ENCODE results near the gene GCK. TPM values are rescaled to one million over a fixed set of nuclear protein-coding genes. Genes with fewer than 3 reads are reported as not detected.

GCK gene
- total RNA-seq, 1 experiment from 2014 or later, result not detected

DNA sequence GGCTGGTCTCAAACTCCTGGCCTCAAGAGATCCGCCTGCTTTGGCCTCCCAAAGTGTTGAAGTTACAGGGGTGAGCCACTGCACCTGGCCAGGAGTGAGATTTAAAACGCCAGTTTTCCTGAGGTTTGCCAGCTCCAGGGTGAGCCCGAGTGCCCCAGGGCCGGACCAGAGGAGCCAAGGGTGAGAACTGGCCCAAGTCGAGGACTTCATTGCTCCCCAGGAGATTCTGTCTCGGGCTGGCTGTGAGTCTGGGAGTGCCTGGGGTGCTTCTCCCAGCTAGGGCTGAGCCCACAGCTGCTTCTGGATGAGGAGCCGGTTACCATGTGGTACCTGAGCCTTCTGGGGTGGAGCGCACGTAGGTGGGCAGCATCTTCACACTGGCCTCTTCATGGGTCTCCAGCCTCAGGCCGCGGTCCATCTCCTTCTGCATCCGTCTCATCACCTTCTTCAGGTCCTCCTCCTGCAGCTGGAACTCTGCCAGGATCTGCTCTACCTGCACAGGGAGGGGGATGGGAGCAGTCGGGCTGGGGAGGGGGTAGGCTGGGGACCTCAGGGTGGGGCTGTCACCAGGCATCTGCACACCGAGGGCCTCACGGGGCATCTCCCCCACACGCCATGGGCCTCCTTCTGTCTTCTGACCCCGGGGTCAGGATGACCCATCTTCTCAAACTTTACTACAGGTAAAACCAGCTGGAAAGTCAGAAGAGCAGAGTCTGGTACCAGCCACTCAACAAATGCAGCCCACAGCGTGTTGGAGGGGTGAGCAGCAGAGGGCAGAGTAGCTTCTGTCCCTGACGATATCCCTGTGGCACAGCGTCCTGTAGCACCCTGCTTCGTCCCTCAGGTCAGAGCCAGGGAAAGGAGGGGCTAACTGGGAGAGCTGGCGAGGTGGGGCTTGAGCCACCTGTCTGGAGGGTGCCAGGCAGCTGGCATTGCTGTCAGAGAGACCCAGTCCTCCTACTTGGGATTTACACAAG lies 36.0 kb downstream of the GCK start:
- Histone ChIP-seq H3K27me3 (no peaks in the 10 kb centered on the region; the same call in 1 of the 2 replicates), H3K9me3 (replicated peaks) (no peaks in the 10 kb centered on the region), H3K36me3 (no peaks in the 10 kb centered on the region), H3K4me1 (peaks cover 30% of the 10 kb centered on the region), H3K4me3 (no peak overlapping the region), H3K27ac (no peak overlapping the region)
- DNase-seq, result no peak

- Histone ChIP-seq H3K4me3 (no peak overlapping the region), H3K27ac (no peak overlapping the region), H3K4me1 (peaks cover 30% of the 10 kb centered on the region), H3K36me3 (no peaks in the 10 kb centered on the region), H3K9me3 (replicated peaks) (no peaks in the 10 kb centered on the region), H3K27me3 (no peaks in the 10 kb centered on the region; the same call in 1 of the 2 replicates)
- no peak for DNase-seq
These were observed 37.3 kb downstream of the GCK start for GRCh38 chr7:44151956-44152355.

- Histone ChIP-seq H3K36me3 (no peaks in the 10 kb centered on the region), H3K9me3 (replicated peaks) (no peaks in the 10 kb centered on the region), H3K4me1 (peaks cover 30% of the 10 kb centered on the region), H3K27ac (no peak overlapping the region), H3K4me3 (no peak overlapping the region), H3K27me3 (no peaks in the 10 kb centered on the region; the same call in 1 of the 2 replicates)
- no peak for DNase-seq
These were observed 38.0 kb downstream of the GCK start for GRCh38 chr7:44150966-44151941.

- H3K4me3 ChIP-seq, result no peak overlapping the region
- no peaks in the 10 kb centered on the region for H3K36me3 ChIP-seq
- H3K9me3 ChIP-seq (replicated peaks), result no peaks in the 10 kb centered on the region
- no peaks in the 10 kb centered on the region; the same call in 1 of the 2 replicates for H3K27me3 ChIP-seq
- peak; percentile 47 to 52 for DNase-seq
- H3K27ac ChIP-seq, result no peak overlapping the region
- peaks cover 30% of the 10 kb centered on the region for H3K4me1 ChIP-seq
These were observed 38.8 kb downstream of the GCK start for GRCh38 chr7:44150466-44150832.

GRCh38 chr7:44149571-44150465 lies 39.4 kb downstream of the GCK start:
- Histone ChIP-seq H3K4me1 (peaks cover 30% of the 10 kb centered on the region), H3K36me3 (no peaks in the 10 kb centered on the region), H3K4me3 (no peak overlapping the region), H3K27me3 (no peaks in the 10 kb centered on the region), H3K27ac (no peak overlapping the region), H3K9me3 (replicated peaks) (no peaks in the 10 kb centered on the region)
- peak in 1 of 2 experiments; percentile 38 for DNase-seq

DNA sequence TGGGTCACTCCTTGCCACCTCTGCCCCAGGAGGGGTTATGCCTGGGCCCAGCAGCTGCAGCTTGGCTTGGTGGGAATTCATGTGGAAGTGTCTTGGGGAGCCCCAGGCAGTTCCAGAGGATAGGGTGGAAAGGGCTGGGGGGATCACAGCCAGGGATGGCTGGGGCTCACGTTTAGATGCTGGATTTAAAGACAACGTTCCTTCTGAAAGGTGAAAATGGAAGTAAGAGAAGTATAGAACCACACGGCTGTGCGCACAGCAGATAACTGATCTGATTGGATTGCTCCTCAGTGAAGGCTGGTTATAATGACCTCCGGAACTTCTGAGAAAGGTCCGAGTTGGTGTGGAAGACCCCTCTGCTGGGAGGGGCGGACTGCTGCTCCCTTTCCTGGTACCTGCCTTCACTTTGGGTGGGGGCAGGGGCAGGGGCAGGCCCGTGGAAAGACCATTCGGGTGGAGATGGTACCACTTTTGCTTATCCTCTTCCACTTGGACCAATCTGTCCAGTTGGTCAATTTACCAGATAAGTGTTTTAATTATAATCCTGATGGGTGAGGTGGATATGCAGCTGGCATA lies 40.2 kb downstream of the GCK start:
- DNase-seq, result no peak
- Histone ChIP-seq H3K36me3 (no peaks in the 10 kb centered on the region), H3K9me3 (replicated peaks) (no peaks in the 10 kb centered on the region), H3K4me3 (no peak overlapping the region), H3K4me1 (peaks cover 31% of the 10 kb centered on the region), H3K27ac (no peak overlapping the region), H3K27me3 (no peaks in the 10 kb centered on the region)

DNA sequence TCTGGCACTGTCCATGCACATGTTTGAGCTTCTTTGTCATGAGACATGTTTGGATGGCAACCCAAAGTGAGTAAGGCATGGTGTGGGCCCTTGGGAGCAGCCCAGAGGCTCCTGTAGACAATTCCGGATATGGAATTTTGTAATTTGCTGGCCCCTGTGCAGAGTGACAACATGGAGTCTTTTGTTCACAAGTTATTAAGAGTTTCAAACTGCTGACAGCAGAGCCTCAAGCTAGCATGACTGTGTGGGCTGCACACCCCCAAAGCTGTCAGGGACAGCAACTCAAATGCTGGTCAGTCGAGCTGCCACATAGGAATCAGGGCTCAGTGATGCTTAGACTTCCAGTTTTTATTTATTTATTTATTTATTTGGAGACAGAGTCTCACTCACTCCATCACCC lies 41.1 kb downstream of the GCK start:
- Histone ChIP-seq H3K9me3 (replicated peaks) (no peaks in the 10 kb centered on the region), H3K36me3 (no peaks in the 10 kb centered on the region), H3K4me3 (no peak overlapping the region), H3K27ac (no peak overlapping the region), H3K27me3 (no peaks in the 10 kb centered on the region), H3K4me1 (peaks cover 34% of the 10 kb centered on the region)
- DNase-seq, result no peak

DNA sequence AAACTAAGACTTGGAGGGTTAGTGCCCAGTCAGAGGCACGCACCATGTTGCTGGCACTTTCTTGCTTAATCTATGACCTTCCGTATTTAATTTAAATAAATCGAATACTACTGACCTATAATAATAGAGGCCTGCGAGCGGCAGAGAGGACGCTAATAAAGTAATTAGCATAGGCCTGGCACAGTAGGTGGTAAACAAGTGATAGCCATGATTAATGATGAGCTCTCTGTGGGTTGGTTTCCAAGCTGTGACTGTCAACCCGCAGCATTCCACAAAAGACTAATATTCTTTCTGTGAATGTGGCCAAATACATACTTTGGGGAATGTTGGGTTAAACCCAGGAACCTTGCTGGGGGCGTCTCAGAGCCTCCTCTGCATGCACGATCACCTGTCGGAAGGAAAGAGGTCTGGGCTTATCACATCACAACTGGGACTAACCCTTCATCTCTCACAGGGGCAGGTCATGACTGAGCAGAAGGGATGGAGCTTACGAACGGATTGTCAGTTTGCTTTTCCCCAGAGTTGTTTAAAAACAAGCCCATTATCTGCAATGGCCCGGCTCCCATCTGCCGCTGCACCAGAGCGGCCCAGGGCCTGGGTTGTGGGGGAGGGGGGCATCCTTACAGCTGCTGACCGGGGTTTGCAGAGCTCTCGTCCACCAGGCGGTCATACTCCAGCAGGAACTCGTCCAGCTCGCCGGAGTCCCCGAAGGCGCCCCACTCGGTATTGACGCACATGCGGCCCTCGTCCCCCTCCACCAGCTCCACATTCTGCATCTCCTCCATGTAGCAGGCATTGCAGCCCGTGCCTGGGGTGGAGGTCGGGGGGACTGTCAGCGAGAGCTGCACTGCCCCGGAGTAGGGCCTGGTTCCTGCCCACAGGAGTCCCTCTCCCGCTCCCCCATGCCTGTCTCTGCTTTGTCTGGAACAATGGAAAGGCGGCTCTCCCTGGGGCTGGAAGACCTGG lies 41.9 kb downstream of the GCK start:
- Histone ChIP-seq H3K27me3 (no peaks in the 10 kb centered on the region), H3K27ac (no peak overlapping the region), H3K4me3 (no peak overlapping the region), H3K4me1 (peaks cover 34% of the 10 kb centered on the region), H3K9me3 (replicated peaks) (no peaks in the 10 kb centered on the region), H3K36me3 (no peaks in the 10 kb centered on the region)
- DNase-seq, result no peak

GRCh38 chr7:44145969-44146911 lies 43.0 kb downstream of the GCK start:
- Histone ChIP-seq H3K36me3 (no peaks in the 10 kb centered on the region), H3K4me1 (peaks cover 23% of the 10 kb centered on the region), H3K9me3 (replicated peaks) (no peaks in the 10 kb centered on the region), H3K4me3 (no peak overlapping the region), H3K27ac (no peak overlapping the region), H3K27me3 (no peaks in the 10 kb centered on the region)
- no peak for DNase-seq

- H3K4me3 ChIP-seq, result no peak overlapping the region
- no peaks in the 10 kb centered on the region for H3K36me3 ChIP-seq
- no peaks in the 10 kb centered on the region for H3K27me3 ChIP-seq
- peaks cover 16% of the 10 kb centered on the region for H3K4me1 ChIP-seq
- H3K9me3 ChIP-seq (replicated peaks), result no peaks in the 10 kb centered on the region
- H3K27ac ChIP-seq, result no peak overlapping the region
- peak in 1 of 2 experiments; percentile 1 for DNase-seq
These were observed 43.7 kb downstream of the GCK start for GRCh38 chr7:44145479-44145968.

DNA sequence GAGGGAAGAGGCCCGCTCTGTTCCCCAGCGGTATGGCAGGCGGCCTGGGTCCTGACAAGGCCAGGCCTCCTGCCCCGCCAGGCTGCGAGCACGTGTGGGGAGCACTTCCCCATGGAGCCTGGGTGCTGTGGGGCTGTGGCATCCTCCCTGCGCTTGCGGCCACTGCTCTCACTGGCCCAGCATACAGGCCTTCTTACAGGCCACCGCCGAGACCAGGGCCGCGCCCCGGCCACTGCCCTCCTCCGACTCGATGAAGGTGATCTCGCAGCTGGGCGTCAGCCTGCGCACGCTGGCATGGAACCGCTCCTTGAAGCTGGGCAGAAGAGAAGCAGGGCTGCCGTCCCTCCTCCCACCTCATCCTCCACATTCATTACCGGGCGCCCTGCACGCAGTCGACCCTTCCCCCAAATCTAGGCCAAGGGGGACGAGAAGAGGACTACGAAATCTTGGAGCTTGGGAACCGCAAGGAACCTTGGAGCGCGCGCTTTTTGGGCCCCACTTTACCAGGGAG lies 44.2 kb downstream of the GCK start:
- H3K36me3 ChIP-seq, result no peaks in the 10 kb centered on the region
- peaks cover 11% of the 10 kb centered on the region for H3K4me1 ChIP-seq
- no peak overlapping the region for H3K4me3 ChIP-seq

More for the DNA sequence above, 44.2 kb downstream of the GCK start:
- H3K27me3 ChIP-seq, result no peaks in the 10 kb centered on the region
- H3K27ac ChIP-seq, result no peak overlapping the region
- no peak for DNase-seq
- H3K9me3 ChIP-seq (replicated peaks), result no peaks in the 10 kb centered on the region

All from SJCRH30 (cell line).